ENCODE data around the gene MYO18B. TPM values are rescaled to one million over a fixed set of nuclear protein-coding genes. Genes with fewer than 3 reads are reported as not detected.

The MYO18B gene
- total and polyA plus RNA-seq, 2 of the 8 experiments (the other 6 are each of a cell fraction or from before 2014, with no cell fraction given): 0.62 to 0.78 TPM

- TF ChIP-seq, protein P1, sequence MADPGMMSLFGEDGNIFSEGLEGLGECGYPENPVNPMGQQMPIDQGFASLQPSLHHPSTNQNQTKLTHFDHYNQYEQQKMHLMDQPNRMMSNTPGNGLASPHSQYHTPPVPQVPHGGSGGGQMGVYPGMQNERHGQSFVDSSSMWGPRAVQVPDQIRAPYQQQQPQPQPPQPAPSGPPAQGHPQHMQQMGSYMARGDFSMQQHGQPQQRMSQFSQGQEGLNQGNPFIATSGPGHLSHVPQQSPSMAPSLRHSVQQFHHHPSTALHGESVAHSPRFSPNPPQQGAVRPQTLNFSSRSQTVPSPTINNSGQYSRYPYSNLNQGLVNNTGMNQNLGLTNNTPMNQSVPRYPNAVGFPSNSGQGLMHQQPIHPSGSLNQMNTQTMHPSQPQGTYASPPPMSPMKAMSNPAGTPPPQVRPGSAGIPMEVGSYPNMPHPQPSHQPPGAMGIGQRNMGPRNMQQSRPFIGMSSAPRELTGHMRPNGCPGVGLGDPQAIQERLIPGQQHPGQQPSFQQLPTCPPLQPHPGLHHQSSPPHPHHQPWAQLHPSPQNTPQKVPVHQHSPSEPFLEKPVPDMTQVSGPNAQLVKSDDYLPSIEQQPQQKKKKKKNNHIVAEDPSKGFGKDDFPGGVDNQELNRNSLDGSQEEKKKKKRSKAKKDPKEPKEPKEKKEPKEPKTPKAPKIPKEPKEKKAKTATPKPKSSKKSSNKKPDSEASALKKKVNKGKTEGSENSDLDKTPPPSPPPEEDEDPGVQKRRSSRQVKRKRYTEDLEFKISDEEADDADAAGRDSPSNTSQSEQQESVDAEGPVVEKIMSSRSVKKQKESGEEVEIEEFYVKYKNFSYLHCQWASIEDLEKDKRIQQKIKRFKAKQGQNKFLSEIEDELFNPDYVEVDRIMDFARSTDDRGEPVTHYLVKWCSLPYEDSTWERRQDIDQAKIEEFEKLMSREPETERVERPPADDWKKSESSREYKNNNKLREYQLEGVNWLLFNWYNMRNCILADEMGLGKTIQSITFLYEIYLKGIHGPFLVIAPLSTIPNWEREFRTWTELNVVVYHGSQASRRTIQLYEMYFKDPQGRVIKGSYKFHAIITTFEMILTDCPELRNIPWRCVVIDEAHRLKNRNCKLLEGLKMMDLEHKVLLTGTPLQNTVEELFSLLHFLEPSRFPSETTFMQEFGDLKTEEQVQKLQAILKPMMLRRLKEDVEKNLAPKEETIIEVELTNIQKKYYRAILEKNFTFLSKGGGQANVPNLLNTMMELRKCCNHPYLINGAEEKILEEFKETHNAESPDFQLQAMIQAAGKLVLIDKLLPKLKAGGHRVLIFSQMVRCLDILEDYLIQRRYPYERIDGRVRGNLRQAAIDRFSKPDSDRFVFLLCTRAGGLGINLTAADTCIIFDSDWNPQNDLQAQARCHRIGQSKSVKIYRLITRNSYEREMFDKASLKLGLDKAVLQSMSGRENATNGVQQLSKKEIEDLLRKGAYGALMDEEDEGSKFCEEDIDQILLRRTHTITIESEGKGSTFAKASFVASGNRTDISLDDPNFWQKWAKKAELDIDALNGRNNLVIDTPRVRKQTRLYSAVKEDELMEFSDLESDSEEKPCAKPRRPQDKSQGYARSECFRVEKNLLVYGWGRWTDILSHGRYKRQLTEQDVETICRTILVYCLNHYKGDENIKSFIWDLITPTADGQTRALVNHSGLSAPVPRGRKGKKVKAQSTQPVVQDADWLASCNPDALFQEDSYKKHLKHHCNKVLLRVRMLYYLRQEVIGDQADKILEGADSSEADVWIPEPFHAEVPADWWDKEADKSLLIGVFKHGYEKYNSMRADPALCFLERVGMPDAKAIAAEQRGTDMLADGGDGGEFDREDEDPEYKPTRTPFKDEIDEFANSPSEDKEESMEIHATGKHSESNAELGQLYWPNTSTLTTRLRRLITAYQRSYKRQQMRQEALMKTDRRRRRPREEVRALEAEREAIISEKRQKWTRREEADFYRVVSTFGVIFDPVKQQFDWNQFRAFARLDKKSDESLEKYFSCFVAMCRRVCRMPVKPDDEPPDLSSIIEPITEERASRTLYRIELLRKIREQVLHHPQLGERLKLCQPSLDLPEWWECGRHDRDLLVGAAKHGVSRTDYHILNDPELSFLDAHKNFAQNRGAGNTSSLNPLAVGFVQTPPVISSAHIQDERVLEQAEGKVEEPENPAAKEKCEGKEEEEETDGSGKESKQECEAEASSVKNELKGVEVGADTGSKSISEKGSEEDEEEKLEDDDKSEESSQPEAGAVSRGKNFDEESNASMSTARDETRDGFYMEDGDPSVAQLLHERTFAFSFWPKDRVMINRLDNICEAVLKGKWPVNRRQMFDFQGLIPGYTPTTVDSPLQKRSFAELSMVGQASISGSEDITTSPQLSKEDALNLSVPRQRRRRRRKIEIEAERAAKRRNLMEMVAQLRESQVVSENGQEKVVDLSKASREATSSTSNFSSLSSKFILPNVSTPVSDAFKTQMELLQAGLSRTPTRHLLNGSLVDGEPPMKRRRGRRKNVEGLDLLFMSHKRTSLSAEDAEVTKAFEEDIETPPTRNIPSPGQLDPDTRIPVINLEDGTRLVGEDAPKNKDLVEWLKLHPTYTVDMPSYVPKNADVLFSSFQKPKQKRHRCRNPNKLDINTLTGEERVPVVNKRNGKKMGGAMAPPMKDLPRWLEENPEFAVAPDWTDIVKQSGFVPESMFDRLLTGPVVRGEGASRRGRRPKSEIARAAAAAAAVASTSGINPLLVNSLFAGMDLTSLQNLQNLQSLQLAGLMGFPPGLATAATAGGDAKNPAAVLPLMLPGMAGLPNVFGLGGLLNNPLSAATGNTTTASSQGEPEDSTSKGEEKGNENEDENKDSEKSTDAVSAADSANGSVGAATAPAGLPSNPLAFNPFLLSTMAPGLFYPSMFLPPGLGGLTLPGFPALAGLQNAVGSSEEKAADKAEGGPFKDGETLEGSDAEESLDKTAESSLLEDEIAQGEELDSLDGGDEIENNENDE (IDR thresholded peaks at IDR 0.05; ENCODE audit: insufficient replicate concordance, low read length): no peak
- TF ChIP-seq BRCA1 (IDR thresholded peaks at IDR 0.05; ENCODE audit: low read depth, low read length) (no peak), TCF12 (IDR thresholded peaks at IDR 0.05; ENCODE audit: low read depth, low read length) (no peak), CREB1 (IDR thresholded peaks at IDR 0.05) (no peak), NANOG (IDR thresholded peaks at IDR 0.05; ENCODE audit: insufficient read depth, low read depth, low read length, poor library complexity, severe bottlenecking) (no peak), SIRT6 (IDR thresholded peaks at IDR 0.05; ENCODE audit: low read length) (no peak), SRF (IDR thresholded peaks at IDR 0.05; ENCODE audit: low read depth, low read length) (no peak), SP2 (IDR thresholded peaks at IDR 0.05; ENCODE audit: low read length) (no peak), POLR2A (IDR thresholded peaks at IDR 0.05; ENCODE audit: control extremely low read depth in 1 of 2, low read depth in 2 of 2, low read length in 2 of 2) (no peak), SIX5 (IDR thresholded peaks at IDR 0.05; ENCODE audit: low read depth, low read length) (no peak)
- TF ChIP-seq, protein P2, sequence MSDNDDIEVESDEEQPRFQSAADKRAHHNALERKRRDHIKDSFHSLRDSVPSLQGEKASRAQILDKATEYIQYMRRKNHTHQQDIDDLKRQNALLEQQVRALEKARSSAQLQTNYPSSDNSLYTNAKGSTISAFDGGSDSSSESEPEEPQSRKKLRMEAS (IDR thresholded peaks at IDR 0.05): no peak
- TF ChIP-seq, protein P3, sequence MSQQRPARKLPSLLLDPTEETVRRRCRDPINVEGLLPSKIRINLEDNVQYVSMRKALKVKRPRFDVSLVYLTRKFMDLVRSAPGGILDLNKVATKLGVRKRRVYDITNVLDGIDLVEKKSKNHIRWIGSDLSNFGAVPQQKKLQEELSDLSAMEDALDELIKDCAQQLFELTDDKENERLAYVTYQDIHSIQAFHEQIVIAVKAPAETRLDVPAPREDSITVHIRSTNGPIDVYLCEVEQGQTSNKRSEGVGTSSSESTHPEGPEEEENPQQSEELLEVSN (IDR thresholded peaks at IDR 0.05): no peak
Measured at GRCh38 chr22:25815561-25815960, 73.6 kb downstream of the MYO18B start (continued).
